H1 (cell line): ENCODE data around the gene KCTD10. TPM values are rescaled to one million over a fixed set of nuclear protein-coding genes. Genes with fewer than 3 reads are reported as not detected.

Experiments
- CTCF ChIA-PET: fragments of 300-600 bp; sonication (Branson Sonifier 250); formaldehyde crosslinking; loops from one replicate; lab custom pipeline; 2021; ENCODE audit not compliant: partially characterized antibody; lab: Charles Lee
- POLR2A ChIA-PET: fragments of 300-600 bp; sonication (Branson Sonifier 250); formaldehyde crosslinking; loops from one replicate; lab custom pipeline; 2021; ENCODE audit warnings: inconsistent platforms; ENCODE audit not compliant: partially characterized antibody; lab: Charles Lee
- DNase-seq, 2 experiments: peaks; one replicate each; pipeline versions ENCODE4 v3.0.0 to v3.0.0-alpha.2; 2010 to 2022; ENCODE audit warnings: low spot score in 2 of 2, low read depth in 1 of 2, mixed read lengths in 1 of 2
- FAIRE-seq: peaks from 2 replicates; lab custom pipeline; 2011; peaks lifted over from hg19 to GRCh38; lab: Jason Lieb, UNC
- H2AFZ ChIP-seq: 2 replicates; pipeline ENCODE4 v1.8.1; 2012; ENCODE audit warnings: low read length, inconsistent platforms
- H2AK5ac ChIP-seq: 2 replicates; pipeline ENCODE4 v1.6.1; 2013; ENCODE audit warnings: low read depth, low read length
- H2BK120ac ChIP-seq: replicated peaks from 2 replicates; pipeline ENCODE3; 2013; ENCODE audit warnings: low read depth, low read length, inconsistent platforms
- H2BK12ac ChIP-seq: 2 replicates; pipeline ENCODE4 v1.6.1; 2013; ENCODE audit warnings: low read depth, low read length
- H2BK15ac ChIP-seq: 2 replicates; pipeline ENCODE4 v1.6.1; 2013; ENCODE audit warnings: low read length
- H2BK20ac ChIP-seq: 2 replicates; pipeline ENCODE4 v1.6.1; 2013; ENCODE audit warnings: low read length
- H2BK5ac ChIP-seq: 2 replicates; pipeline ENCODE4 v1.6.1; 2013; ENCODE audit warnings: low read depth, low read length
- H3K14ac ChIP-seq: 2 replicates; pipeline ENCODE4 v1.6.1; 2013; ENCODE audit warnings: inconsistent platforms; ENCODE audit not compliant: insufficient read length
- H3K18ac ChIP-seq: 2 replicates; pipeline ENCODE4 v1.6.1; 2013; ENCODE audit warnings: low read length; ENCODE audit errors: extremely low read depth
- H3K23ac ChIP-seq: 2 replicates; pipeline ENCODE4 v1.6.1; 2013; ENCODE audit warnings: inconsistent platforms; ENCODE audit not compliant: insufficient read length
- H3K23me2 ChIP-seq: 2 replicates; pipeline ENCODE4 v1.6.1; 2013; ENCODE audit warnings: low read depth, low read length
- H3K27ac ChIP-seq: 2 replicates; pipeline ENCODE4 v1.6.1; 2011; ENCODE audit warnings: low read depth, low read length, inconsistent platforms
- H3K27me3 ChIP-seq, 4 experiments: replicated peaks in 1 of 4; 1 replicate in 1 of 4; 2 replicates in 3 of 4; pipeline versions ENCODE4 v1.6.1 to v1.8.1; 2011 to 2013; ENCODE audit warnings: low read length in 3 of 4, mild to moderate bottlenecking in 3 of 4, inconsistent platforms in 2 of 4, mixed read lengths in 2 of 4, moderate library complexity in 1 of 4; ENCODE audit not compliant: control insufficient read depth in 3 of 4, insufficient read depth in 3 of 4; ENCODE audit errors: extremely low read depth in 1 of 4
- H3K36me3 ChIP-seq, 4 experiments: 2 replicates each; pipeline versions ENCODE4 v1.6.1 to v1.8.1; 2011 to 2013; ENCODE audit warnings: mild to moderate bottlenecking in 4 of 4, low read length in 3 of 4, moderate library complexity in 2 of 4, control low read depth in 1 of 4, inconsistent platforms in 1 of 4; ENCODE audit not compliant: insufficient read depth in 4 of 4, control insufficient read depth in 2 of 4
- H3K4ac ChIP-seq: replicated peaks from 2 replicates; pipeline ENCODE3; 2013; ENCODE audit warnings: low read length, low read depth, mixed read lengths, inconsistent platforms; ENCODE audit not compliant: insufficient read length
- H3K4me1 ChIP-seq, 4 experiments: replicated peaks in 1 of 4; 1 replicate in 1 of 4; 2 replicates in 3 of 4; pipeline versions ENCODE4 v1.6.1 to v1.8.1; 2011 to 2013; ENCODE audit warnings: low read length in 3 of 4, inconsistent platforms in 2 of 4, mixed read lengths in 1 of 4; ENCODE audit not compliant: insufficient read depth in 4 of 4, control insufficient read depth in 3 of 4
- H3K4me2 ChIP-seq, 2 experiments: 2 replicates each; pipeline versions ENCODE4 v1.6.1 to v1.8.1; 2011 to 2013; ENCODE audit warnings: low read depth in 2 of 2, low read length in 2 of 2, control low read depth in 1 of 2, inconsistent platforms in 1 of 2, mild to moderate bottlenecking in 1 of 2; ENCODE audit not compliant: insufficient read depth in 1 of 2
- H3K4me3 ChIP-seq, 4 experiments: fragments of 200-600, 300-600 bp in 1 of 4; sonication (generic), shearing (Covaris generic), sonication (Bioruptor Twin) in 1 of 4; 2 replicates each; pipeline versions ENCODE4 v1.5.1 to v1.8.1; 2011 to 2016; ENCODE audit warnings: low read length in 4 of 4, low read depth in 3 of 4, control low read depth in 2 of 4, inconsistent platforms in 2 of 4, mild to moderate bottlenecking in 2 of 4, mixed read lengths in 1 of 4, moderate library complexity in 1 of 4; ENCODE audit not compliant: insufficient read depth in 2 of 4; ENCODE audit errors: extremely low read depth in 1 of 4
- H3K56ac ChIP-seq: replicated peaks from 2 replicates; pipeline ENCODE3; 2013; ENCODE audit warnings: low read depth, mild to moderate bottlenecking, mixed read lengths, low read length, inconsistent platforms; ENCODE audit not compliant: insufficient read length
- H3K79me1 ChIP-seq: 2 replicates; pipeline ENCODE4 v1.6.1; 2013; ENCODE audit warnings: low read depth, low read length, control low read depth
- H3K79me2 ChIP-seq, 2 experiments: 2 replicates each; pipeline versions ENCODE4 v1.6.1 to v1.8.1; 2012 to 2013; ENCODE audit warnings: low read length in 2 of 2, mild to moderate bottlenecking in 2 of 2, inconsistent platforms in 1 of 2; ENCODE audit not compliant: insufficient read depth in 2 of 2, control insufficient read depth in 1 of 2
- H3K9ac ChIP-seq, 4 experiments: replicated peaks in 1 of 4; 1 replicate in 1 of 4; 2 replicates in 3 of 4; pipeline versions ENCODE4 v1.6.1 to v1.8.1; 2011 to 2013; ENCODE audit warnings: low read depth in 3 of 4, low read length in 3 of 4, control low read depth in 2 of 4, mild to moderate bottlenecking in 2 of 4, moderate library complexity in 2 of 4, inconsistent platforms in 1 of 4; ENCODE audit errors: extremely low read depth in 1 of 4
- H3K9me3 ChIP-seq, 2 experiments: 2 replicates each; pipeline versions ENCODE4 v1.6.1 to v1.8.1; 2012 to 2013; ENCODE audit warnings: mild to moderate bottlenecking in 2 of 2, moderate library complexity in 2 of 2, control low read depth in 1 of 2, inconsistent platforms in 1 of 2, low read depth in 1 of 2, low read length in 1 of 2, mixed read lengths in 1 of 2; ENCODE audit not compliant: insufficient read depth in 2 of 2
- H4K20me1 ChIP-seq, 2 experiments: replicated peaks in 1 of 2; 2 replicates each; pipeline versions ENCODE3 to v1.8.1; 2011 to 2013; ENCODE audit warnings: inconsistent platforms in 2 of 2, low read length in 2 of 2, mild to moderate bottlenecking in 1 of 2; ENCODE audit not compliant: insufficient read depth in 2 of 2, control insufficient read depth in 1 of 2
- H4K5ac ChIP-seq: 2 replicates; pipeline ENCODE4 v1.6.1; 2013; ENCODE audit warnings: low read length, low read depth, mixed read lengths, inconsistent platforms; ENCODE audit not compliant: insufficient read length
- H4K8ac ChIP-seq: 2 replicates; pipeline ENCODE4 v1.8.0; 2013; ENCODE audit warnings: mild to moderate bottlenecking, moderate library complexity, low read length, inconsistent platforms; ENCODE audit not compliant: insufficient read depth; ENCODE audit errors: extremely low read depth
- H4K91ac ChIP-seq: replicated peaks from 2 replicates; pipeline ENCODE3; 2013; ENCODE audit warnings: low read length, mixed read lengths, inconsistent platforms; ENCODE audit not compliant: insufficient read length
- CEBPB ChIP-seq: IDR thresholded peaks from 2 replicates; pipeline ENCODE4 v1.6.1; 2012; ENCODE audit warnings: low read depth, low read length
- CHD1 ChIP-seq: IDR thresholded peaks from 2 replicates; pipeline ENCODE4 v1.6.1; 2012; ENCODE audit warnings: low read depth, low read length, improper control_type of control experiment
- CTBP2 ChIP-seq: IDR thresholded peaks from 2 replicates; pipeline ENCODE4 v1.7.0; 2011; ENCODE audit warnings: borderline replicate concordance, mild to moderate bottlenecking, moderate library complexity, mixed read lengths, low read length; ENCODE audit not compliant: insufficient read depth, insufficient read length
- GABPA ChIP-seq: IDR thresholded peaks from 2 replicates; pipeline ENCODE4 v1.6.1; 2011; ENCODE audit warnings: mild to moderate bottlenecking, low read length, moderate library complexity, borderline replicate concordance; ENCODE audit not compliant: insufficient read depth
- JUND ChIP-seq: IDR thresholded peaks from 2 replicates; pipeline ENCODE4 v1.6.1; 2011; ENCODE audit warnings: mild to moderate bottlenecking, improper control_type of control experiment, low read length
- POLR2AphosphoS5 ChIP-seq: IDR thresholded peaks from 2 replicates; pipeline ENCODE4 v1.6.1; 2011; ENCODE audit warnings: low read depth, low read length
- RFX5 ChIP-seq: IDR thresholded peaks from 2 replicates; pipeline ENCODE4 v1.6.1; 2011; ENCODE audit warnings: low read depth, low read length, improper control_type of control experiment, borderline replicate concordance
- SP4 ChIP-seq: IDR thresholded peaks from 2 replicates; pipeline ENCODE4 v1.6.1; 2012; ENCODE audit warnings: low read length, inconsistent platforms
- WGBS, 2 experiments: shearing (Covaris generic) in 1 of 2; methylation state at CpG; one replicate each; pipeline versions ENCODE4 v1.1.6 to v1.1.7; 2013 to 2015; ENCODE audit warnings: low lambda C conversion rate in 2 of 2, mixed read lengths in 2 of 2, inconsistent platforms in 1 of 2, low coverage in 1 of 2, missing lambda C conversion rate in 1 of 2; ENCODE audit not compliant: insufficient replicate concordance in 2 of 2, insufficient coverage in 1 of 2, insufficient read length in 1 of 2; ENCODE audit errors: extremely low coverage in 1 of 2, missing lambda C conversion rate in 1 of 2; 5-methylcytosine and 5-hydroxymethylcytosine counted together
- polyA plus RNA-seq, 7 experiments: library from polyadenylated mRNA; depleted of rRNA in 3 of 7; stranded (reverse) in 5 of 7; unstranded in 2 of 7; fragments of >200 nt in 5 of 7; fragments of 200-250 nt in 2 of 7; gene quantifications; 1 replicate in 5 of 7; 2 replicates in 1 of 7; 4 replicates in 1 of 7; pipeline versions ENCODE4 v1.2.1 to v1.2.3, GENCODE V29; 2011 to 2013; ENCODE audit warnings: missing spikeins in 2 of 7, mixed read lengths in 2 of 7
- total RNA-seq: library from RNA; stranded (reverse); fragmentation: NEBNext Ultra II Directional; extraction: Animal tissue kit (Norgen Biotek cat#: 25700); gene quantifications from 2 replicates; pipeline ENCODE4 v1.2.1, GENCODE V29; 2021

The KCTD10 gene
- total and polyA plus RNA-seq, 2 of the 8 experiments (the other 6 are each of a cell fraction or from before 2014, with no cell fraction given): 45.3 to 52.4 TPM

- Histone ChIP-seq H3K27me3 (no peaks in the 10 kb centered on the region), H3K4me1 (peaks cover 35 to 50% (median 36%) of the 10 kb centered on the region in 4 experiments), H3K9me3 (no peaks in the 10 kb centered on the region), H4K8ac (peak overlapping the region; percentile 62; the same call in 1 of the 2 replicates), H2AFZ (no peak overlapping the region), H3K14ac (no peak overlapping the region), H3K4ac (no peak overlapping the region), H4K91ac (no peak overlapping the region), H3K79me1 (peaks cover 22% of the 10 kb centered on the region), H3K79me2 (peaks cover 18 to 96% of the 10 kb centered on the region in 2 experiments), H3K23me2 (no peaks in the 10 kb centered on the region), H3K9ac (no peak overlapping the region), H2BK12ac (no peak overlapping the region), H4K20me1 (peaks cover 5 to 13% of the 10 kb centered on the region in 2 experiments), H2BK15ac (no peak overlapping the region), H2BK5ac (no peak overlapping the region), H3K4me3 (no peak overlapping the region), H2BK120ac (no peak overlapping the region), H3K27ac (no peak overlapping the region), H3K36me3 (peaks cover 4 to 27% (median 10%) of the 10 kb centered on the region in 4 experiments; a peak in 7 of 8 replicates), H3K23ac (no peak overlapping the region), H3K18ac (no peak overlapping the region)
- ChIA-PET CTCF (interaction anchor here (1.0 to 19.5 kb wide), 5 partner anchors 11 to 132 kb away, joined by 3 to 245 read pairs (median 5); no protein-coding TSS in a partner anchor), POLR2A (interaction anchor here (1.0 to 4.6 kb wide), 3 partner anchors 8 to 14 kb away, joined by 3 to 25 read pairs (median 9); partner anchors contain the start of genes KCTD10 and UBE3B)
- DNase-seq: no peak
- WGBS, 2 experiments: 91% methylated on average over 14 of the region's 14 CpGs; no CpG with 5 or more reads in 1 of the 2 experiments
- no peak for TF ChIP-seq RFX5
- TF ChIP-seq CEBPB: no peak
- TF ChIP-seq GABPA: no peak
- TF ChIP-seq CTBP2: no peak
- no peak for TF ChIP-seq POLR2AphosphoS5
- TF ChIP-seq CHD1: no peak
- no peak for TF ChIP-seq SP4
- TF ChIP-seq JUND: no peak
- TF ChIP-seq, all 59 proteins: peak for 0
- no peak overlapping the region for H3K56ac ChIP-seq
- H4K5ac ChIP-seq: no peak overlapping the region
- H2AK5ac ChIP-seq: peak overlapping the region; percentile 77; the same call in 1 of the 2 replicates
- no peak overlapping the region for H2BK20ac ChIP-seq
- no peak overlapping the region for H3K4me2 ChIP-seq
- FAIRE-seq: no peak
Observed at GRCh38 chr12:109464642-109465351, 12.3 kb downstream of the KCTD10 start.
